HG03378 (cell line): ENCODE measurements around the gene SMYD4.

Experiments used
- ATAC-seq: cut with Tn5 transposase; IDR thresholded peaks from one replicate; pipeline ENCODE4 v1.9.1; 2021; ENCODE audit warnings: mild to moderate bottlenecking, moderate library complexity; ENCODE audit not compliant: unreplicated experiment

Gene SMYD4

DNA sequence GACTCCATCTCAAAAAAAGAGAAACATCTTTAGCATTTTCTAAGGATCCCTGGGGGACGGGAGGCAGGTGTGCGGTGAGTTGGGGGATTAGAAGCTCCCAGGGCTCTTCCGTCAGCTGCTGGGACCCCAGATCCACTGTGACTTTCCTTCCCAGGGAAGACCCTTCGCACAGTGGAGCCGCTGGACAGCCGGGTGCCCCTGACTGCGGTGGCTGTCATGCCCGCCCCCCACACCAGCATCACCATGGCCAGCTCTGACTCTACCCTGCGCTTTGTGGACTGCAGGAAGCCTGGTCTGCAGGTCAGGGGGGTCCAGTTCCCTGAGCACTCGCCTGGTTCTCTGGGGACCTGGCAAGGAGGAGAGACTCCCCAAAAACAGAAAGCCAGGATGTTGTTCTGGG, 94.3 kb downstream of the SMYD4 start:
- no peak for ATAC-seq

GRCh38 chr17:1733759-1734158, 95.9 kb downstream of the SMYD4 start:
- ATAC-seq: no peak

GRCh38 chr17:1732833-1733321, 96.8 kb downstream of the SMYD4 start:
- no peak for ATAC-seq

GRCh38 chr17:1732241-1732832, 97.4 kb downstream of the SMYD4 start:
- ATAC-seq: no peak

DNA sequence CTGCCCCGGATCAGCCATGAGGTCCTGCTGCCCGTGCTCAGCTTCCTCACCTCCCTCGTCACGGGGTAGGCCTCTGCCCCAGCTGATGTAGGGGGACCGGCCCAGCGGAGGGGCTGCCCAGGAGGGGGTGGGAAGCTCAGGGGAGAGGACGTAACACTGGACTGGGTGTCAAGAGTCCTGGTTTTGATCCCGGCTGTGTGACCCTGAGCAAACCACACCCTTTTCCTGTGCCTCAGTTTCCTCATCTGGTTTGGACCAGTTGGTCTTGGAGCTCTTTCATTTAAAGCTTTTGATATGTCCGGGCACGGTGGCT, 98.6 kb downstream of the SMYD4 start:
- no peak for ATAC-seq

DNA sequence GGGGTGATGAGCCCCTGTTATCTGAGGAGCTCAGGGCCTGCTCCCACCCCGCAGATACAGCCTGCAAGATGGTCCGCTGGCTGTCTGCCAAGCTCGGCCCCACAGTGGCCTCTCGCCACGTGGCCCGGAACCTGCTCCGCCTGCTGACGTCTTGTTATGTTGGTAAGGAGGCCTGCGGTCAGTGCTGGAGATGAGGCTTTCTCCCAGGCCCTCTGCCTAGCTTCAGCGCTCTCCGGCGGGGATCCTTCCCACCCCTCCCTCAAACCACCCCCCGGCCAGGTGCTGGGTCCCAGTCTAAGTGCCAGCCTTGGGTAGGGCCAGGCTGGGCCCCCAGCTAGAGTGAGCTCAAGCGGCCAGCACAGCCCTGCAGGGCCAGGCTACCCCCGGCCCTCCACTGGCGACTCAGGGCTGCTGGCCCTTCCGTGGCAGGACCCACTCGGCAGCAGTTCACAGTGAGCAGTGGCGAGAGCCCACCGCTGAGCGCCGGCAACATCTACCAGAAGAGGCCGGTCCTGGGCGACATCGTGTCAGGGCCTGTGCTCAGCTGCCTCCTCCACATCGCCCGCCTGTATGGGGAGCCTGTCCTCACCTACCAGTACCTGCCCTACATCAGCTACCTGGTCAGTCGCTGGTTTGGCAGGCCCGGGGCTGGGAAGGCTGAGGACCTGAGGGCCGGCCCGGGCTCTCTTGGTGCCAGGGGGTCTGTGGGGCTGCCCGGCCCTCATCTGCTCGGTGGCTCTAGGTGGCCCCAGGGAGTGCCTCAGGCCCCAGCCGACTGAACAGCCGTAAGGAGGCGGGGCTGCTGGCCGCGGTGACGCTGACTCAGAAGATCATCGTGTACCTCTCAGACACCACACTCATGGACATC, 99.1 kb downstream of the SMYD4 start:
- no peak for ATAC-seq

DNA sequence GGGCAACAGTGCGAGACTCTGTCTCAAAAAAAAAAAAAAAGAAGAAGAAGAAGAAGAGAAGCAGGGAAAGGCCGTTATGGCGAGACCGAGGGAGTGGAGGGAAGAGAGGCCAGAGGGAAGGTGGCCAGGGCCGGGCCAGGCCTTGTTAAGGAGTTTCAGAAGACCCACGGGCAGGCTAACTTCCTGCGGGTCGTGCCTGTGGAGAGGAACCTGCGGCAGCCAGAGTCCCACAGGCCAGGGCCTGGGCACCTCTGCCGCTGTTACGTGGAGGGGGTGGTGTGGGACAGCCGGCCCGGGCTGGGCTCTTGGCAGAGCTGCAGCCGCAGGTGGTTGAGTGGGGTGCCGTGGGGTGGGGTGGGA, 99.8 kb downstream of the SMYD4 start:
- no peak for ATAC-seq
